Measurements from ENCODE around the gene TAS2R41. TPM values are rescaled to one million over a fixed set of nuclear protein-coding genes. Genes with fewer than 3 reads are reported as not detected.

Gene TAS2R41
- total RNA-seq, 4 donors from 2014 or later, result not detected

GRCh38 chr7:143455942-143456341 is 21.7 kb upstream of the TAS2R41 start:
- TF ChIP-seq CTCF (IDR thresholded peaks at IDR 0.05; ENCODE audit: low read depth), result no peak

GRCh38 chr7:143456992-143457793 is 20.5 kb upstream of the TAS2R41 start:
- TF ChIP-seq CTCF (IDR thresholded peaks at IDR 0.05; ENCODE audit: low read depth), result no peak

GRCh38 chr7:143458263-143458662 is 19.4 kb upstream of the TAS2R41 start:
- TF ChIP-seq CTCF (IDR thresholded peaks at IDR 0.05; ENCODE audit: low read depth), result no peak

- TF ChIP-seq CTCF (IDR thresholded peaks at IDR 0.05; ENCODE audit: low read depth), result no peak
These were observed 19.0 kb upstream of the TAS2R41 start for GRCh38 chr7:143458681-143459080.

- no peak for TF ChIP-seq CTCF (IDR thresholded peaks at IDR 0.05; ENCODE audit: low read depth)
These were observed 18.3 kb upstream of the TAS2R41 start for GRCh38 chr7:143459359-143459758.

GRCh38 chr7:143460271-143460979 is 17.2 kb upstream of the TAS2R41 start:
- TF ChIP-seq CTCF (IDR thresholded peaks at IDR 0.05; ENCODE audit: low read depth), result no peak

- no peak for TF ChIP-seq CTCF (IDR thresholded peaks at IDR 0.05; ENCODE audit: low read depth)
These were observed 15.6 kb upstream of the TAS2R41 start for GRCh38 chr7:143462045-143462444.
